ENCODE measurements around the gene C16orf74.

DNA sequence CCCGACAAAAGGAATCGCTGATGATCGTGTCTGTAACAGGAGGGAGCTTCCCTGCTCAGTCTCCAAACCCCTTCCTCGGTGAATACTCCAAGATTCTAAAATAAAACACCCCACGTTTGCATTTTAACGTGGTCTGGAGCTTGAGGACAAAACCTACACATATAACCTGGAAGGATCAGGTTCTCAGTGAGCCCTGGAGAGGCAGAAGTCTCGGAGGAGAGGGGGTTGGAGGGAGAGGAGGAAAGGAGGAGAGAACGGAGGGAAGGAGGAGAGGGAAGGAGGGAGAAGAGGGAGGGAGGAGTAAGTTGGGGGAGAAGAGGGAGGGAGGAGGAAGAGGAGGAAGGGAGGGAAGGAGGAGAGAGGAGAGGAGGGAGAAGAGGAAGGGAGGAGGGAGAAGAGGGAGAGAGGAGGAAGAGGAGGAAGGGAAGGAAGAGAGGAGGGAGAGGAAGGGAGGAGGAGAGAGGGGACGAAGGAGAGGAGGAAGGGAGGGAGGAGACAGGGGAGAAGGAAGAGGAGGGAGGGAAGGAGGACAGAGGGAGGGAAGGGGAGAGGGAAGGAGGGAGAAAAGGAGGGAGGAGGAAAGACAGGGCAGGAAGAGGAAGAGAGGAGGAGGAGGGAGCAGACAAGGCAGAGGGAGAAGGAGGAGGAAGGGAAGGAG, 34.7 kb downstream of the C16orf74 start:
- TF ChIP-seq TAF1 (IDR thresholded peaks at IDR 0.05; ENCODE audit: borderline replicate concordance, low read depth, low read length) (no peak), POLR2A (IDR thresholded peaks at IDR 0.05; ENCODE audit: low read depth, low read length) (no peak), POLR2AphosphoS5 (IDR thresholded peaks at IDR 0.05; ENCODE audit: low read depth, low read length) (no peak)

All from GM12892 (cell line).